Vagina (tissue), 2 donors: Measurements from ENCODE around the gene ANKRD44.

Experiments used
- POLR2AphosphoS5 ChIP-seq, 2 donors: sonication (generic); formaldehyde crosslinking; IDR thresholded peaks; one replicate each; pipeline ENCODE4 v1.9.0; 2017; ENCODE audit warnings: antibody characterized with exemption in 2 of 2, mild to moderate bottlenecking in 2 of 2, low read depth in 1 of 2; ENCODE audit not compliant: insufficient read depth in 1 of 2
- TF ChIP-seq, protein P1 (sequence below), 3 experiments: fragments of 450-650 bp in 2 of 3; fragments of 200-600 bp in 1 of 3; sonication (generic) in 1 of 3; IDR thresholded peaks; one replicate each; pipeline ENCODE4 v1.5.1; 2017 to 2019; ENCODE audit warnings: antibody characterized with exemption in 3 of 3, mild to moderate bottlenecking in 2 of 3, moderate library complexity in 2 of 3

DNA sequence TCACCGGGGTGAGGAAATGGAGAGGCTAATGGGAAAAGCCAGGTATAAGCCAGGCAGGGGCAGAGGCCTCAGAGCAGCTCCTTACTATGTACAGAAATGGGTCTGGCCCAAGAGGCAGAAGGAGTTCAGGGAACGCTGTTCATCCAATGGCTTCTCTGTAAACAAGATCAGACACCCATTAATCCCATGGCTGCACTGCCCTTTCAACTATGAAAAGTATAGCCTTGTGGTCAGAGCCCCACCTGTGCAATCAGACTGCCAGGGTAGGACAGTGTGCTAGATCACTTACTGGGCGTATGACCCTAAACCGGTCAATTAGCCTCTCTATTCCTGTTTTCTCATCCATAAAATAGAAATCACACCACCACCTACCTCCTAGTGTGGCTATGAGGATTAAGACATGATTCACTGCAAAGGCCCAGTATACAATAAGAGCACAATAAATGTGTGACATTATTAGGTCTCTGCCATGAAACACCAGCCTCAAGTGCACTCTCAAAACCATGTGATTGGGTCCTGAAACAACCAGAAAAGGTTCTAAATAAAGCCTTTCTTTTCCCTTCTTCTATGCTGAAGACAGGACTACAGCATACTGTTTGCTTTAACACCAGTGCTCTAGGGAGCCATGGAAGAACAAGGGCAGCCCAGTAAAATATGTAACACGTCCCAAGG is 4.4 kb downstream of the ANKRD44 start:
- TF ChIP-seq, protein P1, sequence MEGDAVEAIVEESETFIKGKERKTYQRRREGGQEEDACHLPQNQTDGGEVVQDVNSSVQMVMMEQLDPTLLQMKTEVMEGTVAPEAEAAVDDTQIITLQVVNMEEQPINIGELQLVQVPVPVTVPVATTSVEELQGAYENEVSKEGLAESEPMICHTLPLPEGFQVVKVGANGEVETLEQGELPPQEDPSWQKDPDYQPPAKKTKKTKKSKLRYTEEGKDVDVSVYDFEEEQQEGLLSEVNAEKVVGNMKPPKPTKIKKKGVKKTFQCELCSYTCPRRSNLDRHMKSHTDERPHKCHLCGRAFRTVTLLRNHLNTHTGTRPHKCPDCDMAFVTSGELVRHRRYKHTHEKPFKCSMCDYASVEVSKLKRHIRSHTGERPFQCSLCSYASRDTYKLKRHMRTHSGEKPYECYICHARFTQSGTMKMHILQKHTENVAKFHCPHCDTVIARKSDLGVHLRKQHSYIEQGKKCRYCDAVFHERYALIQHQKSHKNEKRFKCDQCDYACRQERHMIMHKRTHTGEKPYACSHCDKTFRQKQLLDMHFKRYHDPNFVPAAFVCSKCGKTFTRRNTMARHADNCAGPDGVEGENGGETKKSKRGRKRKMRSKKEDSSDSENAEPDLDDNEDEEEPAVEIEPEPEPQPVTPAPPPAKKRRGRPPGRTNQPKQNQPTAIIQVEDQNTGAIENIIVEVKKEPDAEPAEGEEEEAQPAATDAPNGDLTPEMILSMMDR (IDR thresholded peaks at IDR 0.05), result no peak
- no peak for TF ChIP-seq POLR2AphosphoS5 (IDR thresholded peaks at IDR 0.05; ENCODE audit: insufficient read depth in 1 of 2, low read depth in 1 of 2)
